Esophagus muscularis mucosa (tissue), 4 donors: Measurements from ENCODE around the gene MTOR.

ENCODE experiments used
- EP300 ChIP-seq: sonication (generic); formaldehyde crosslinking; IDR thresholded peaks from one replicate; pipeline ENCODE4 v1.6.1; 2017; ENCODE audit warnings: antibody characterized with exemption
- POLR2A ChIP-seq: fragments of 450-650 bp; IDR thresholded peaks from one replicate; pipeline ENCODE4 v1.6.1; 2017; ENCODE audit warnings: antibody characterized with exemption, moderate library complexity, mild to moderate bottlenecking, low read depth
- POLR2AphosphoS5 ChIP-seq, 2 donors: sonication (generic); formaldehyde crosslinking; IDR thresholded peaks; one replicate each; pipeline ENCODE4 v1.6.1; 2017; ENCODE audit warnings: antibody characterized with exemption in 2 of 2
- TF ChIP-seq, protein P1 (sequence below), 3 experiments: fragments of 200-600 bp in 2 of 3; fragments of 450-650 bp in 1 of 3; sonication (generic) in 2 of 3; IDR thresholded peaks; one replicate each; pipeline ENCODE4 v1.5.1; 2017 to 2019; ENCODE audit warnings: antibody characterized with exemption in 3 of 3, mild to moderate bottlenecking in 2 of 3, moderate library complexity in 1 of 3

DNA sequence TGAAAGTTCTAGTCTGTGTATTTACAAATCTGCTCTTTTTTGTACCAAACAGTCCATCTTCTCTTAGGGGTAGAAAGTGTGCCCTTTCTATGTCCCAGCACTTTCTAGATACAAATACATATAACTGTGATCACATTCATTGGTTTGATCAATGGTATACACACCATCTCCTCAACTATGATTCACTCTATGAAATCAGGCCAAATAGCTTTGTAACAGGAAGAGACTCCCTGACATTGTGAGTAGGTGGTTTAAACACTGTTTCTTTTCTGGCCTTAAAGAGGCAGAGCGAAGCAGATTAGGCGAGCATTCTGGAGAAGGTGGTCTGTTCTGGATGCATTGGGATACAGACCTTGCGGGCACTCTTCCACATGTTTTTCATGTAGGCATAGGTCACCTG lies 123.4 kb downstream of the MTOR start:
- TF ChIP-seq POLR2A = no peak
- TF ChIP-seq, protein P1, sequence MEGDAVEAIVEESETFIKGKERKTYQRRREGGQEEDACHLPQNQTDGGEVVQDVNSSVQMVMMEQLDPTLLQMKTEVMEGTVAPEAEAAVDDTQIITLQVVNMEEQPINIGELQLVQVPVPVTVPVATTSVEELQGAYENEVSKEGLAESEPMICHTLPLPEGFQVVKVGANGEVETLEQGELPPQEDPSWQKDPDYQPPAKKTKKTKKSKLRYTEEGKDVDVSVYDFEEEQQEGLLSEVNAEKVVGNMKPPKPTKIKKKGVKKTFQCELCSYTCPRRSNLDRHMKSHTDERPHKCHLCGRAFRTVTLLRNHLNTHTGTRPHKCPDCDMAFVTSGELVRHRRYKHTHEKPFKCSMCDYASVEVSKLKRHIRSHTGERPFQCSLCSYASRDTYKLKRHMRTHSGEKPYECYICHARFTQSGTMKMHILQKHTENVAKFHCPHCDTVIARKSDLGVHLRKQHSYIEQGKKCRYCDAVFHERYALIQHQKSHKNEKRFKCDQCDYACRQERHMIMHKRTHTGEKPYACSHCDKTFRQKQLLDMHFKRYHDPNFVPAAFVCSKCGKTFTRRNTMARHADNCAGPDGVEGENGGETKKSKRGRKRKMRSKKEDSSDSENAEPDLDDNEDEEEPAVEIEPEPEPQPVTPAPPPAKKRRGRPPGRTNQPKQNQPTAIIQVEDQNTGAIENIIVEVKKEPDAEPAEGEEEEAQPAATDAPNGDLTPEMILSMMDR (IDR thresholded peaks at IDR 0.05) = no peak
- no peak for TF ChIP-seq EP300
- no peak for TF ChIP-seq POLR2AphosphoS5 (IDR thresholded peaks at IDR 0.05)
